B cell (primary cell): ENCODE data around the gene COX10. TPM values are rescaled to one million over a fixed set of nuclear protein-coding genes. Genes with fewer than 3 reads are reported as not detected.

ENCODE experiments used
- ATAC-seq: fragments of 200-7000 bp; cut with Tn5 transposase; one replicate; pipeline ENCODE4 v1.10.0; 2021; ENCODE audit warnings: low read depth, mild to moderate bottlenecking, moderate number of reproducible peaks, moderate library complexity
- CTCF ChIA-PET: fragments of 350-600 bp; sonication (Branson Sonifier 250); formaldehyde crosslinking; loops from one replicate; lab custom pipeline; 2021; ENCODE audit warnings: antibody characterized with exemption, inconsistent platforms; lab: Charles Lee
- POLR2A ChIA-PET: fragments of 350-600 bp; sonication (Branson Sonifier 250); formaldehyde crosslinking; loops from one replicate; lab custom pipeline; 2021; ENCODE audit warnings: antibody characterized with exemption; lab: Charles Lee
- DNase-seq: peaks from one replicate; pipeline ENCODE4 v3.0.0; 2013
- H2AFZ ChIP-seq: 2 replicates; pipeline ENCODE4 v1.6.1; 2012; ENCODE audit warnings: mild to moderate bottlenecking, low read depth, low read length; ENCODE audit not compliant: insufficient read depth, poor library complexity, severe bottlenecking
- H3K27ac ChIP-seq, 2 donors: 1 replicate in 1 of 2; 2 replicates in 1 of 2; pipeline ENCODE4 v1.5.1; 2012 to 2013; ENCODE audit warnings: low read length in 2 of 2, mild to moderate bottlenecking in 2 of 2, moderate library complexity in 1 of 2
- H3K27me3 ChIP-seq, 4 experiments: fragments of 200-600 bp in 1 of 4; sonication (generic) in 1 of 4; replicated peaks in 1 of 4; 1 replicate in 2 of 4; 2 replicates in 2 of 4; pipeline versions ENCODE4 v1.6.1 to v1.7.0; 2013 to 2016; ENCODE audit warnings: low read length in 3 of 4, mild to moderate bottlenecking in 2 of 4, mixed read lengths in 1 of 4, moderate library complexity in 1 of 4; ENCODE audit not compliant: insufficient read depth in 4 of 4, control insufficient read depth in 3 of 4; ENCODE audit errors: control extremely low read depth in 1 of 4
- H3K36me3 ChIP-seq, 2 experiments: replicated peaks in 1 of 2; 1 replicate in 1 of 2; 2 replicates in 1 of 2; pipeline versions ENCODE4 v1.6.1 to v1.7.1; 2013; ENCODE audit warnings: low read length in 1 of 2; ENCODE audit not compliant: insufficient read depth in 2 of 2, control insufficient read depth in 1 of 2; ENCODE audit errors: control extremely low read depth in 1 of 2, extremely low read depth in 1 of 2
- H3K4me1 ChIP-seq, 2 donors: fragments of 200-600 bp in 1 of 2; sonication (generic) in 1 of 2; 1 replicate in 1 of 2; 2 replicates in 1 of 2; pipeline versions ENCODE4 v1.5.1 to v1.6.1; 2013 to 2017; ENCODE audit warnings: low read length in 2 of 2; ENCODE audit not compliant: control insufficient read depth in 2 of 2, insufficient read depth in 2 of 2
- H3K4me2 ChIP-seq: replicated peaks from 2 replicates; pipeline ENCODE3; 2012; ENCODE audit warnings: mild to moderate bottlenecking, low read depth, low read length; ENCODE audit not compliant: poor library complexity, severe bottlenecking
- H3K4me3 ChIP-seq, 5 experiments: fragments of 200-600 bp in 1 of 5; sonication (generic) in 1 of 5; 1 replicate in 3 of 5; 2 replicates in 2 of 5; pipeline versions ENCODE4 v1.5.1 to v1.7.0; 2011 to 2016; ENCODE audit warnings: low read length in 4 of 5, mild to moderate bottlenecking in 4 of 5, low read depth in 2 of 5, control low read depth in 1 of 5, moderate library complexity in 1 of 5; ENCODE audit not compliant: insufficient read depth in 1 of 5; ENCODE audit errors: control extremely low read depth in 1 of 5, extremely low read depth in 1 of 5
- H3K79me2 ChIP-seq: fragments of 200-600 bp; sonication (generic); one replicate; pipeline ENCODE4 v1.6.0; 2016; ENCODE audit warnings: low read length; ENCODE audit not compliant: control insufficient read depth, insufficient read depth
- H3K9ac ChIP-seq: fragments of 200-600 bp; sonication (generic); 2 replicates; pipeline ENCODE4 v1.6.1; 2017; ENCODE audit warnings: mild to moderate bottlenecking, low read length, moderate library complexity
- H3K9me3 ChIP-seq, 3 donors: one replicate each; pipeline versions ENCODE4 v1.6.1 to v1.7.1; 2013; ENCODE audit warnings: low read length in 2 of 3; ENCODE audit not compliant: control insufficient read depth in 2 of 3, insufficient read depth in 1 of 3; ENCODE audit errors: control extremely low read depth in 1 of 3
- H4K20me1 ChIP-seq: 2 replicates; pipeline ENCODE4 v1.6.0; 2012; ENCODE audit warnings: mild to moderate bottlenecking, low read length; ENCODE audit not compliant: insufficient read depth, control insufficient read depth, poor library complexity, severe bottlenecking
- H3K27ac Mint-ChIP-seq: one replicate; pipeline ENCODE4 v1.8.0; 2021; ENCODE audit warnings: mixed read lengths
- H3K27me3 Mint-ChIP-seq: one replicate; pipeline ENCODE4 v1.8.0; 2021; ENCODE audit warnings: mixed read lengths
- H3K4me1 Mint-ChIP-seq: one replicate; pipeline ENCODE4 v1.8.0; 2021; ENCODE audit warnings: mixed read lengths
- H3K4me3 Mint-ChIP-seq: one replicate; pipeline ENCODE4 v1.8.0; 2021; ENCODE audit warnings: mixed read lengths
- H3K9me3 Mint-ChIP-seq: one replicate; pipeline ENCODE4 v1.8.0; 2022; ENCODE audit warnings: mixed read lengths; ENCODE audit not compliant: insufficient read depth
- CTCF ChIP-seq: fragments of 200-600 bp; IDR thresholded peaks from one replicate; pipeline ENCODE4 v1.8.0; 2022; ENCODE audit warnings: antibody characterized with exemption, mild to moderate bottlenecking
- EZH2 ChIP-seq: IDR thresholded peaks from 2 replicates; pipeline ENCODE4 v1.6.1; 2012; ENCODE audit warnings: borderline replicate concordance, low read depth, mild to moderate bottlenecking, moderate library complexity, low read length; ENCODE audit not compliant: insufficient read depth, poor library complexity, severe bottlenecking
- WGBS: methylation state at CpG from one replicate; pipeline ENCODE4 v1.1.5; 2013; ENCODE audit warnings: missing lambda C conversion rate; ENCODE audit not compliant: insufficient coverage; 5-methylcytosine and 5-hydroxymethylcytosine counted together
- intact Hi-C: fragments of 100-400 bp; cut with micrococcal nuclease; formaldehyde crosslinking; loops from one replicate; pipeline ENCODE4 v1.10.0; 2022
- polyA plus RNA-seq: library from polyadenylated mRNA; depleted of rRNA; stranded (reverse); fragments of >200 nt; gene quantifications from 2 replicates; pipeline ENCODE4 v1.2.3, GENCODE V29; 2012
- total RNA-seq, 2 donors: library from RNA; stranded (reverse); fragments of 120-200 nt in 1 of 2; gene quantifications; 1 replicate in 1 of 2; 2 replicates in 1 of 2; pipeline versions ENCODE4 v1.2.3 to v1.2.4, GENCODE V29; 2013 to 2022

COX10 gene
- total and polyA plus RNA-seq, 2 donors (not counting 1 experiment from before 2014, with no cell fraction given): 21.8 to 23.3 TPM

- WGBS: no CpG with 5 or more reads among the region's 4 CpGs
- Histone ChIP-seq H2AFZ (no peak overlapping the region), H3K27me3 (no peaks in the 10 kb centered on the region), H3K36me3 (peaks cover 0 to 1% of the 10 kb centered on the region in 2 experiments), H3K9me3 (no peaks in the 10 kb centered on the region), H3K79me2 (peaks cover 27% of the 10 kb centered on the region), H3K27ac (no peak overlapping the region), H3K4me3 (no peak overlapping the region), H4K20me1 (peaks cover 16% of the 10 kb centered on the region), H3K4me2 (no peak overlapping the region), H3K4me1 (no peaks in the 10 kb centered on the region), H3K9ac (no peak overlapping the region)
- H3K4me1 Mint-ChIP-seq: peaks cover 30% of the 10 kb centered on the region
- H3K27ac Mint-ChIP-seq: no peak overlapping the region
- ChIA-PET POLR2A (no interaction called here), CTCF (no interaction called here)
- intact Hi-C loops: no loop called here
- no peak for ATAC-seq
- H3K27me3 Mint-ChIP-seq: no peaks in the 10 kb centered on the region
- H3K4me3 Mint-ChIP-seq: no peak overlapping the region
- no peaks in the 10 kb centered on the region for H3K9me3 Mint-ChIP-seq
- TF ChIP-seq CTCF: no peak
- no peak for TF ChIP-seq EZH2
- DNase-seq: no peak
These were observed 55.5 kb downstream of the COX10 start for GRCh38 chr17:14124854-14125253.

- POLR2A ChIA-PET: no interaction called here
- H3K27ac ChIP-seq: no peak overlapping the region
- no CpG with 5 or more reads among the region's 6 CpGs for WGBS
These were observed 56.3 kb downstream of the COX10 start for GRCh38 chr17:14125518-14126137.

More at GRCh38 chr17:14125518-14126137, 56.3 kb downstream of the COX10 start:
- Histone ChIP-seq H3K36me3 (no peaks in the 10 kb centered on the region), H3K4me3 (no peak overlapping the region), H3K79me2 (peaks cover 22% of the 10 kb centered on the region), H2AFZ (no peak overlapping the region), H3K9ac (no peak overlapping the region), H3K9me3 (no peaks in the 10 kb centered on the region), H3K4me2 (no peak overlapping the region), H4K20me1 (peaks cover 12% of the 10 kb centered on the region), H3K27me3 (no peaks in the 10 kb centered on the region), H3K4me1 (no peaks in the 10 kb centered on the region)
- ATAC-seq: no peak
- CTCF ChIA-PET: no interaction called here
- H3K27me3 Mint-ChIP-seq: no peaks in the 10 kb centered on the region
- TF ChIP-seq EZH2: no peak
- no peak for TF ChIP-seq CTCF
- intact Hi-C loops: no loop called here
- no peaks in the 10 kb centered on the region for H3K9me3 Mint-ChIP-seq
- peaks cover 24% of the 10 kb centered on the region for H3K4me1 Mint-ChIP-seq
- H3K27ac Mint-ChIP-seq: no peak overlapping the region
- H3K4me3 Mint-ChIP-seq: no peak overlapping the region
- DNase-seq: no peak
